IPS DF 4.7 (cell line): ENCODE results near the gene AIMP1.
"Not testable (repeated sequence)": the region's sequence is repeated elsewhere in the genome, so short reads cannot be mapped to it uniquely, and the experiment has no call there.

ENCODE experiments used
- DNase-seq: peaks from one replicate; pipeline ENCODE4 v3.0.0-alpha.2; 2013; ENCODE audit warnings: low spot score; ENCODE audit errors: extremely low read depth

The AIMP1 gene

DNA sequence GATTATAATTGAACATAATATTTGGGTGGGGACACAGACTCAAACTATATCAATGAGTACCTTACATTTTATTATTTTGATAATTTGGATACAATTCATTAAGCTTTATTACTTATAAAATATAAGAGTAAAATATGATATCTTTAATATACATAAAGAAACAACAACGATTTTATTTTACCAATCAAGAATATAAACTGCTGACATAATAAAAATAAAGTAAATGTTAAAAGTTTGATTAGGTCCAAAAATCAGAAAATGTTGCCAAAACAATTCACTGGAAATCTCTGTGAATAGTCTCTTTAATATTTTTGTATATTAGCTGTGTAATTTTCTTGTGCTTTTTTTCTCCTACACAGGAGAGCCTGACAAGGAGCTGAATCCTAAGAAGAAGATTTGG lies 30.8 kb downstream of the AIMP1 start:
- no peak for DNase-seq

DNA sequence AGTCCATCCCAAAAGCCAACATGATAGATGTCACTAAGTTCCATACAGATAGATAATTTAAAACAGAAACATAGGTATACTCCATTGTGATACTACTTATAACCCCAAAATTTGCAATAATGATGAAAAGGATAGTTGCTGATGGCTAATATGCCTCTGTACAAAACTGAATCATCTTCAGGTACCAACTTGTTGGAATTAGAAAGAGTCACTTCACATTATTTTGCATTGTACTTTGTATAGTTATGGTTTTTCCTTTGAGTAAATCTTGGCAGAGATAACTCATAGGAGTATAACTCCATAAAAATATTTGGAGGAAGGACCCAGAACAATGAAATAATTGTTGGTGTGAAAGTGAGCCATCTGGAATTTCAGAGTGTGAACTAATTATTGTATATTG lies 34.7 kb downstream of the AIMP1 start:
- no peak for DNase-seq

DNA sequence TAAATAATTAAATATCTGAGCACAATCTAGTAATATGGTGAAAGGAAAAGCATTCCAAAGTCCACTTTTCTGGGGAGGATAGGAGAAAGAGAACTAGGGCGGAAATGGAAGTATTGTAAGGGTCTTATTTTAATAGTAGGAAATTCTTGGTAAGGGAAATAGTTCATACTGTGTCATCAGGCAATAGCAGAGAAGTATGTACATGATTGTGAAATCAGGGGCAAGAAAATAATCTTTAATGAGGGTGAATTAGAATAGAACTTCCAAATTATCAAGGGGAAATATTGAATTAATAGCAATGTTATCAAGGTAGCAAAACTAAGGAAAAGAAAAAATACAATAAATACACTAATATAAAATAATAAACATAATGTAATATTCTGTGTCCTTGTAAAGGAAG lies 37.4 kb downstream of the AIMP1 start:
- no peak for DNase-seq

DNA sequence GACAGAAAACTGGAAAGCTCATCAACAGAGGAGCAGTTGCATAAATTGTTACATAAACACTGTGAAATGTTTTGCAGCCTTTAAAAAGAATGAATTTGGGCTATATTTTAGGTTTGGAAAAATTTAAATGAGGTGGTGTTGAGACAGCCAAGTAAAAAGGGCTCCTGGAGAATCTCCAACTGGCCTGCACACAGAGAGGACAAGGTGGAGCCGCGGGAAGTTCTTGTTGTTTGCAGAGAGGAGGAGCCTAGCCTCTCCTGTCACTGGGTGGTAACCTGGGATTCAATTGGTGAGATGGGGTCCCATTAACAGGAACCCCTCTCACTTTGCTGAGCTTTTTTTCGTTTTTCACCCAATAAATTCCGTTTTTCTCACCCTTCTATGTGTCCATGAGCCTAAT lies 38.8 kb downstream of the AIMP1 start:
- no peak for DNase-seq

DNA sequence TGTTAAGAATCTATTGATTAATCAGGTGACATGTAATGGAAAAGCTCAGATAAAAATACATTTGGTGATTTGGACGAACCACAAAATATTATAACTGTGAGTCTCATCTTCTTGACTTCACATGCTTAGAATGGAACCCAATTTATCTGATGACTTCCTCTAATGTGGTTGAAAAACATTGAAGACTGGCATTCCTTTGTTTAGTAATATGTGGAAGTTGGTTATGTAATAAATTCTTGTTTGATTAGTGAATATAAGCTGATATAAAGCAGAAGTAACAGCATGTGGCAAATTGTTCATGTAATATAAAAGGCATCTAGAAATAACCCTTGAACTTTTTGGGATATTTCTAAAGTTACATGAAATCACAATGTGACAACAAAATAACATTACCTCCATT lies 42.5 kb downstream of the AIMP1 start:
- DNase-seq, result no peak

DNA sequence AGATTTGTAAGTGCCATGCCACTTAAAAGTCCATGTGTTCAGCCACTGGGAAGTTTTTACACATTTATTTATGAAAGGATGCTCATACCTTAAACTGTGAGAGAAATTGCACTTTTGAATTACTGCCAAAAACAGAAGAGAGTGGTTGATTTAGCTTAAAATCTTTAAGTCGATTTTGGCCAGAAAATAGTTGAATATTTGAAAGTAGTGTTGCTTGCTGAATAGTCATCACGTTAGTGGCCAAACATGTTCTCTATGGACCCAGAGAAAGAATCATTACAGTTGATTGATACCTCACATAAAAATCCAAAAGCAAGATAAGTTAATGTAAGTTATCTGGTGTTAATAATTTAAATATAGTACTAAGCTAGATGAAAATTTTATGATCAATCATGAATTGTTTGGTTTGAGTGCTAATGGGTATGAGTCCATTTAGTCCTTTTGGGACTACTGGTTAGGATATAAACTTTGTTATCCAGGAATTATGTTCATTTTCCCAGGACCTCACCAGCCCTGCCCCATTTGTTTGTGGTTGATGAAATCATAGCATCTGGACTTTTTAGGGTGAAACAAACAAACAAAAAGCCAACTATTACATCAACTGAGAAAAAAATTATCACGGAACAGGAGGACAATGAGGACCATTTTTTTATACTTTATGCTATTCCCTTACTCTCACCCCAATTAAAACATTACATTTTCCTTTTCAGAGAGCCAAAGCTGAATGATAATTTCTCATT lies 45.9 kb downstream of the AIMP1 start:
- no peak for DNase-seq

DNA sequence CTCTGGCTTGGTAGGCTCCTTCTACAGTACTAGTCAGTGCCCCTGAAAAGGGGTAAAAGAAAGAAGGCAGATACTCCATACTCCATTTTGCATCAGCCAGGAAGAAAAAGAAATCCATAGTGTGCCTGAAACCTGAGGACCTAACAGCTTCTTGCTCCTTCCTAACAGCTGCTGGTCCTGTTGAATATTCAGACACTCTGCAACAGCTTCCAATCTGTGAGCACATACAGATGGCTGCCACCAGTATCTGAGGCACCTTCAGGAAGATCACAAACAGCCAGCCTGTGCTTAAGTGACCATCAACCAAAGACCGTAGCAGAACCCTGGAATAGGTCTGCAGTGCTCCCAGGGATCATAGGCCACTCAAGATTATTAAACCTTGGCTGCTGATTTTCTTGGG lies 47.9 kb downstream of the AIMP1 start:
- no peak for DNase-seq

DNA sequence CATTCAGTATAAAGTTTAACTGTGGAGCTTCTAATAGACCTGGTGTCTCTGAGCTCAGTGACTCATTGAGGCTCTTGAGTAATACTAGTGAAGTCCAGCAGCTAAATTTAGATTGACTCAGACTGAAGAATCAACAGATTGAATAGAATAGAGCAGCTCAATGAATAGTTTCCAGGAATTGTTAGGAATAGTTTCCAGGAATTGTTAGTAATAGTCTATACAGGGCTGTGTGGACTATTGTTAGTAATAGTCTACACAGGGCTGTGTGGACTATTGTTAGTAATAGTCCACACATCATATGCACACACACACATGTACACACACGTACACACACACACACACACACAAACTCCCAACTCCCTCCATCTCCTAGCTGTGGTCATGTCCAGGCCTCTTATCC lies 49.3 kb downstream of the AIMP1 start:
- no peak for DNase-seq

DNA sequence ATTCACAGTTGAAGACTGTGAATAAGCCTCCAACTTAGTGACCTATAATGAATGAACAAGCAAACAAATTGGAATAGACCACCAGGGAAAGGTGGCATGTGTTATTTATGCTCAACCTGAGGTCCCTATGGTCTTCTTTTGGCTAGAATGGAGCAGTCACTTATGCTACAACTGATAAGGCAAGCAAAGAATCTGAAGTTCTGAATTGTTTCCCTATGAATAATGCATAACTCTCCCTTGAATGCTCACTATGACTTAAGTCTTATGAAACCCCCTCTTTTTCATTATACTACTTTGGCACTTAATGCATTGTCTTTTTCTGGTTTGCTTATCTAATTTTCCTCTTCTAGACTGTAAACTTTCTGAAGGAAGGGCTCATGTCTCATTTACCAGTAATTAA lies 49.7 kb downstream of the AIMP1 start:
- no peak for DNase-seq

DNA sequence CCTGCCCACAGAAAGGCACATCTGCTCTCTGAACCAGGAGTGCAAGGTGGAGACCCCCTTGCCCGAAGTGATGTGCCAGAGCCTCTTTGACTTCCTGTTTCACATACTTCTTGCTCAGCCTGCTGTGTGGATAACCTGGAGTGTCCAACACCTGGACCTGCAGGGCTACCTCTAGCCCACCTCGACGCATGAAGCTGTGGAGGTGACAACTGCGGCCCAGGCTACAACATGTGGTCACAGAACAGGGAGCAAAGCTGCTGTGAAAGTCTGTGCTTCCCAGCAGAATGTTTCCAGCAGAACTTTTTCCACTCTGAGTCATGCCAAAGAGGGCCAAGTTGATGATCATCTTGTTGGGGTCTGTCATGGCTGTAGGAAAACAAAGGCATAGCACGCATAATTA lies 50.7 kb downstream of the AIMP1 start:
- DNase-seq, result no peak

DNA sequence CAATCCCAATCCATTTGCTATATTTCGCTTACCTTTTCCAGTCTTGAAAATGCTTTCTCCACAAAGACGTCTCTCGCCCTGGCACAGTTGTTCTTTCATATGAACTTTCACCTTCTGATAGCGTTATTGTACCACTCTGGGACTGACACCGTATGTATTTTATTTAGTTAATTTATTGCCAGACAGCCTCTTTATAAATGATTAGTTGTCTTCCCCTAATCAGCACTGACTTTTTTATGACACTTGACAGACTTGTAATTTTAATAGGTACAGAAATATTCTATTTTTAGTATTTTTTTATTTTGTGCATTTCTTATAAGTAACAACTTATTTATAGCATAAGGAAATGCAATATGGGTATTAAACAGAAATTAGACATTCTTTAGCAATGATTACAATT lies 52.3 kb downstream of the AIMP1 start, which contains the start of gene GIMD1:
GIMD1 (minus strand) TSS at position 101 of the 400 bp plus-strand sequence. CDS start 1,343 bp downstream, outside the sequence.
- no peak for DNase-seq

DNA sequence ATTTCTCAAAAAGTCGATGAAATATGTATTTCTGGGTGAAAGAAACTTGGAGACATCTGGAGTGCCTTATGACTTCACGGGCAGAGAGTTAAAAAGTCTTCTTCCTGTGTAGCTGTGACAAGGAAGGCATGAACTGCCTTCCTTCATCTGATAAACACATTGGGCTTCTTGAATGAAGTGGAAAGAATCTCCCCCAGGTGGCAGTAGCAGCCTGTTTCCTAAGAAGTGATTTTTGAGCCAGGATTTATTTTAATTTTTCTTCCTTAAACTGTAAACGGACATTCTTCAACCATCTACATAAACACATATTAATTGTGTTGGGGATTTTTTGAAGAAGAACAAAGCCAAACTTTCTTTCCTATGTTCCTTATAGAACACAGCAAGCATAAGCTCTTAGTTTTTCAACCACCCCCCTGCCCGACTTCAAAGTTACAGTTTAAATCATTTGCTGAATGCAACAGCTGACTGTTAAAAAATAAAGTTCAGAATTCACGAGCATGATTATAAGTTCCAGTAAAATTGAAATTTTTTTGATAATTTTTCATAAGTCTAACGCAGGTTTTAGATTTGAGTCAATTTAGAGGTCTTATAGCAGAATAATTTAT lies 53.2 kb downstream of the AIMP1 start:
- DNase-seq, result peak; percentile 41

DNA sequence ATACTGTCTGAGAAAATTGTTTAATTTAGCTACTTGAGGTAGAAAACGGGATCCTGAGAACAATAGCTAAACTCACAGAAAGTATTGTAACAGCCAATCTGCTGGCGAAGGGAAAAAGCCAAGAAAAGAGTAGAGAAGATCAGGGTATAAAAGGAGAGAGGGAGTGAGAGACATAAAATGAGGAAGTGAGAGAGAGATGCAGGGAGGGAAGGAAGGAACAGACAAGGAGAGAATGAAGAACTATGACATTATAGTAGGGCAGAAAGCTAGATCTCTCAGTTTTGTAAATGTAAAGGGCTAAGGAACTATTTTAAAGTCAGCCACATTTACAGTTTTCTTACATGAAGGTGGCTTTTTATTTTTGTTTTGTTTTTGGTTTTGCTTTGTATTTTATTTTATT lies 53.9 kb downstream of the AIMP1 start:
- no peak for DNase-seq

DNA sequence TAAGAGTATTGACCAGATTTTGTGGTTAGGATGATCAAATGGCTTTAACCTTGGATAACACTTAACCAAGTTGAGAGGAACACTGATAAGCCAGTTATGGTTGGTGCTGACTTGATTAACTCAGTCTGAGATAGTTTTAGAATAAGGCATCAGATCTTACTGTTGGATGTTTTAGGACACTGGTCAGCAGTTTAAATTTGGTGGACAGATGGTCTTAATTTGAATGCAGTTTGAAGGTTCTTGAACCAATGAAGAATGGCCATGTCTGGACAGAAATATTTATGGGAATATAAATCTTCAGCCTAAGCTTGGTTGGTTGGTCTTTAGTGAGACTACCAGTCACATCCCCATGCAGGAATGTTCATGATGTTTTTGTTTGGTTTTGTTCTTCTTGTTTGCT lies 54.8 kb downstream of the AIMP1 start:
- no peak for DNase-seq

DNA sequence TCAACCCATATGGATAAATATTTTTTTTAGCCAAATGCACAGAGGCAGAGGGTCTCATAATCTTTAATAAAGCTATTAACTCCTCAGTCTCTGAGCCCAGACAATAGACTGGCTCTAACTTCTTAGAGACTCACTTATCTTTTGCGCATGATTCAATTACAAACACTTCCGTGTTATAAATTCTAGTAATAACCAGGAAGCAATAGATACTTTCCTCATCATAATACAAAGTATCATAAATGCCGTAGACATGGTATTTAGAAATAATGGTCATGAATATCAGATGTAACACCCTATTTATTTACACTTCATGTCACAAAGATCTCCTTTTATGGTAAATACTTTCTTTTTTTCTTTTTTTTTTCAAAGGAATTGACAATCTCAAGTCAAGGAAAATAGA lies 56.7 kb downstream of the AIMP1 start:
- DNase-seq, result no peak

DNA sequence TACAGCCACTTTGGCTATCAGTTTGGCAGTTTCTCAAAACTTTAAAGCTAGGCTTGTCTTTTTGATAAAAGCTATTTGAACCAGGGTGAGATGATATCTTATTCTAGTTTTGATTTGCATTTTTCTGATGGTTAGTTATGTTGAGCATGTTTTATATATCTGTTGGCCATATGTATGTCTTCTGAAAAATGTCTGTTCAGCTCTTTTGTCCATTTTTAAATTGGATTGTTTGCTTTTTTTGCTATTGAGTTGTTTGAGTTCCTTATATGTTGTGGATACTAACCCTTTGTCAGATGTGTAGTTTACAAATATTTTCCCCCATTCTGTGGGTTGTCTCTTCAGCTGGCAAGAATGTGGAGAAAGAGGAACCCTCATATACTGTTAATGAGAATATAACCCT lies 63.8 kb downstream of the AIMP1 start:
- DNase-seq, result no peak

DNA sequence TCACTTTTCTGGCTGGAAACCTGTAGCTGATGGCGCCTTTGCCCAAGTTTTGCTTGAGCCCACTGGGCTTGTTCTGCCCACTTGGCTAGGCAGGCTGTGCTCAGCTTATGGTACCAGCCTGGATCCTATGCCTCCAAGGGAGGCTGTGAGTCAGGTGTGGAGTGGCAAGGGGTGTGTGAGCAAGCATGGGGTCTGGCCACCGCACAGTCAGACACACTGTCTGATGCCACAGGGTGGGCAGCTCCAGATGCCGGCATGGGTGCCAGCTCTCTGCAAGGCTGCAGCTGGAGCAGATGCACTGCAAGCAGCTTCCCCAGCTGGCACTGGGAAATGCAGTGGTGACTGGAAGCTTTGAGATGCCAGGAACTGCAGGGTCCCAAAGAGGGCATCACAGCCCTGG lies 68.5 kb downstream of the AIMP1 start:
- no peak for DNase-seq

DNA sequence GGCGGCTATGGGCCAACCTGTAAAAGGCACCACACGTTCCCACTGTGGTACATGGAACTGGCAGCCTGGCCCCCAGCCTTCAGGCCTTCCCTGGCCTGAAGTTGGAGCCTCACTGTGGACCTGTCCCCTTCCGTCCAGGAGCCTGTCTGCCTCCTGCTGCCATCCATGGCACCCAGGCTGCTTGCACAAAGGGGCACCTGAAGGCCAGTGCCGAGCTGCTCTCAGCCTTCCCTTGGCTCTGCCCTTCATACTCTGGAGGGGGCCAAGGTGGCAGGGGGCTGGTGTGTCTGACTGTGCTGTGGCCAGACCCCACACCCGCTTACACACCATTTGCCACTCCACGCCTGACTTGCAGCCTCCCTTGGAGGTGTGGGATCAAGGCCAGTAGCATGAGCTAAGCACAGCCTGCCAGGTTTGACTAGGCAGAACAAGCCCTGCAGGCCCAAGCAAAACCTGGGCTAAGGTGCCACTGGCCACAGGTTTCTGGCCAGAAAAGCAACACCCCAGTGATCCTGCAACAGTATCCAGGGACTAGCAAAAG lies 69.6 kb downstream of the AIMP1 start:
- DNase-seq, result no peak

DNA sequence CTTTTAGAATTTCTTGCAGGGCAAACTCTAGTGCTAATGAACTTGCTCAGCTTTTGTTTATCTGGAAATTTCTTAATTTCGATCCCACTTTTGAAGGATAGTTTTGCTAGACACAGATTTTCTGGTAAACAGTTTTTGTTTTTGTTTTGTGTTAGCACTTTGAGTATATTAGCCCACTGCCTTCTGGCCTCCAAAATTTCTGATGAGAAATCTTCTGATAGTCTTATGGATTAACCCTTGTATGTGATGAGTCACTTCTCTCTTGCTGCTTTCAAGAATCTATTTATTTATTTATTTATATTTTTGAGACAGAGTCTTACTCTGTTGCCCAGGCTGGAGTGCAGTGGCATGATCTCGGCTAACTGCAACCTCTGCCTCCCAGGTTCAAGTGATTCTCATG lies 79.2 kb downstream of the AIMP1 start:
- no peak for DNase-seq

DNA sequence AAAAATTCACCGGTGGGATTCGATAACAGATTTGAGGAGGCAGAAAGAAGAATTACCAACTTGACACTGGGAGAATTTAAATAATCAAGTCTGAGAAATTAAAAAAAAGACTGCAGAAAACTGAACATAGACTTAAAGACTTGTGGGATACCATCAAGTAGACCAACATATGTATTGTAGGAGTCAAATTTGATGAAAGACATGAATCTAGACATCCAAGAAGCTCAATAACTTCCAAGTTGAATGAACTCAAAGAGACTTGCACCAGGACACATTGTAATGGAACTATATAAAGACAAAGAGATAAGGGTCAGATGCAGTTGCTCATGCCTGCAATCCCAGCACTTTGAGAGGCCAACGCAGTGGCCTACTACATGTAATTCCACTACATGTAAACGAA lies 82.5 kb downstream of the AIMP1 start:
- not testable (repeated sequence) for DNase-seq
